Stimulated activated CD4-positive, alpha-beta T cell treated with anti-CD3 and anti-CD28 coated beads, Interleukin-1b, Interleukin-23, amount 100 ng/mL, for 4 hours (primary cell): ENCODE data around the gene N4BP2L2.

Experiments
- DNase-seq, 2 donors: peaks; one replicate each; pipeline ENCODE4 v3.0.0-alpha.2; 2020; ENCODE audit warnings: low read depth in 2 of 2

The N4BP2L2 gene

GRCh38 chr13:32468502-32469142 is 70.0 kb downstream of the N4BP2L2 start:
- no peak for DNase-seq

GRCh38 chr13:32456591-32456990 is 82.0 kb downstream of the N4BP2L2 start:
- DNase-seq, result no peak

GRCh38 chr13:32455594-32455903 is 83.0 kb downstream of the N4BP2L2 start:
- no peak for DNase-seq

GRCh38 chr13:32454886-32455593 is 83.6 kb downstream of the N4BP2L2 start:
- no peak for DNase-seq

- DNase-seq, result no peak
These were observed 84.6 kb downstream of the N4BP2L2 start for GRCh38 chr13:32453981-32454380.

- no peak for DNase-seq
These were observed 89.6 kb downstream of the N4BP2L2 start for GRCh38 chr13:32448972-32449371.

GRCh38 chr13:32447894-32448623 is 90.5 kb downstream of the N4BP2L2 start:
- no peak for DNase-seq

GRCh38 chr13:32446773-32447465 is 91.7 kb downstream of the N4BP2L2 start:
- no peak for DNase-seq

- DNase-seq, result no peak
These were observed 92.4 kb downstream of the N4BP2L2 start for GRCh38 chr13:32446220-32446619.

- DNase-seq, result no peak
These were observed 93.1 kb downstream of the N4BP2L2 start for GRCh38 chr13:32445461-32445860.

- DNase-seq, result peak in 1 of 2 donors; percentile 9
These were observed 95.5 kb downstream of the N4BP2L2 start for GRCh38 chr13:32443111-32443510.

GRCh38 chr13:32438871-32439270 is 99.7 kb downstream of the N4BP2L2 start:
- DNase-seq, result no peak

- DNase-seq, result no peak
These were observed 105.7 kb downstream of the N4BP2L2 start for GRCh38 chr13:32432856-32433255.

- DNase-seq, result no peak
These were observed 107.2 kb downstream of the N4BP2L2 start for GRCh38 chr13:32431361-32431760.

GRCh38 chr13:32430018-32430747 is 108.4 kb downstream of the N4BP2L2 start:
- DNase-seq, result no peak

- no peak for DNase-seq
These were observed 109.1 kb downstream of the N4BP2L2 start for GRCh38 chr13:32429433-32429909.

- DNase-seq, result no peak
These were observed 109.8 kb downstream of the N4BP2L2 start for GRCh38 chr13:32428581-32429432.

- DNase-seq, result peak; percentile 79 to 80
These were observed 110.6 kb downstream of the N4BP2L2 start, which contains the start of gene N4BP2L1 for GRCh38 chr13:32427852-32428580. TSS of gene N4BP2L1 (minus strand) at chr13:32428130. CDS start at chr13:32428082, 48 bp downstream.

- peak; percentile 26 to 54 for DNase-seq
These were observed 111.4 kb downstream of the N4BP2L2 start for GRCh38 chr13:32426990-32427851.
